Measurements from ENCODE around the gene S100A7. TPM values are rescaled to one million over a fixed set of nuclear protein-coding genes. Genes with fewer than 3 reads are reported as not detected.

The S100A7 gene
- total and polyA plus RNA-seq, 9 of the 15 experiments (the other 6 are each of a cell fraction or from before 2014, with no cell fraction given), result not detected

GRCh38 chr1:153465811-153466636 is 5.6 kb upstream of the S100A7 start (continued):
- TF ChIP-seq ATF6 (CRISPR knock-in tag; IDR thresholded peaks at IDR 0.05) (peak; percentile 74; the same call in 1 of the 2 replicates), ZBTB33 (CRISPR knock-in tag; IDR thresholded peaks at IDR 0.05) (peak; percentile 14; the same call in 1 of the 2 replicates), XRCC4 (IDR thresholded peaks at IDR 0.05; ENCODE audit: extremely low read depth, insufficient read depth, insufficient read length) (no peak), E2F6 (IDR thresholded peaks at IDR 0.05; ENCODE audit: borderline replicate concordance in 1 of 2, extremely low read depth in 1 of 2, insufficient read depth in 1 of 2, insufficient read length in 1 of 2, low read depth in 1 of 2, low read length in 1 of 2, poor library complexity in 1 of 2, severe bottlenecking in 1 of 2) (peak; percentile 85 to 94), RCOR1 (IDR thresholded peaks at IDR 0.05; ENCODE audit: borderline replicate concordance in 1 of 2, low read depth in 2 of 2, low read length in 2 of 2) (0 out of 4 replicates have a peak, but pooled peaks of 1 of the 2 experiments have one; percentile 24), BRF2 (IDR thresholded peaks at IDR 0.05; ENCODE audit: borderline replicate concordance, insufficient read depth, insufficient read length) (no peak), CBX3 (IDR thresholded peaks at IDR 0.05; ENCODE audit: borderline replicate concordance in 1 of 2, low read length in 2 of 2) (peak in 1 of 2 experiments; percentile 63; a peak in 1 of 3 replicates), CREB3L1 (IDR thresholded peaks at IDR 0.05; ENCODE audit: borderline replicate concordance, low read depth) (peak; percentile 73), MNT (conservative IDR thresholded peaks at IDR 0.05) (peak; percentile 75 to 76), TAF7 (tag; IDR thresholded peaks at IDR 0.05) (no peak), MYC (IDR thresholded peaks at IDR 0.05; ENCODE audit: low read depth, low read length) (peak; percentile 87), MYC (CRISPR knock-in tag; IDR thresholded peaks at IDR 0.05; ENCODE audit: borderline replicate concordance, low read depth) (no peak), RAD51 (IDR thresholded peaks at IDR 0.05; ENCODE audit: borderline replicate concordance, low read depth) (peak; percentile 17; the same call in 1 of the 2 replicates), L3MBTL2 (IDR thresholded peaks at IDR 0.05) (peak; percentile 99), RB1 (IDR thresholded peaks at IDR 0.05; ENCODE audit: low read depth) (peak; percentile 48; the same call in 1 of the 2 replicates)

All from K562 (cell line).